ACC112 (cell line): ENCODE results near the gene JMJD8.

Experiments used
- H2AFZ ChIP-seq: fragments of 200-600 bp; sonication (generic); one replicate; pipeline ENCODE4 v1.6.0; 2017; ENCODE audit warnings: antibody characterized with exemption, low read length; ENCODE audit not compliant: unreplicated experiment
- H3K27ac ChIP-seq: fragments of 200-600 bp; sonication (generic); 2 replicates; pipeline ENCODE4 v1.5.1; 2014; ENCODE audit warnings: low read depth, mild to moderate bottlenecking, antibody characterized with exemption, low read length, moderate library complexity
- H3K27me3 ChIP-seq: fragments of 200-600 bp; sonication (generic); 2 replicates; pipeline ENCODE4 v1.6.1; 2014; ENCODE audit warnings: mild to moderate bottlenecking, antibody characterized with exemption, low read length, moderate library complexity, mixed read lengths; ENCODE audit not compliant: insufficient read depth
- H3K36me3 ChIP-seq: fragments of 200-600 bp; sonication (generic); 2 replicates; pipeline ENCODE4 v1.6.1; 2016; ENCODE audit warnings: mild to moderate bottlenecking, antibody characterized with exemption, low read length, moderate library complexity, mixed read lengths; ENCODE audit not compliant: insufficient read depth
- H3K4me1 ChIP-seq: fragments of 200-600 bp; sonication (generic); one replicate; pipeline ENCODE4 v1.6.1; 2016; ENCODE audit warnings: low read length, mixed read lengths; ENCODE audit not compliant: insufficient read depth, unreplicated experiment, control insufficient read depth
- H3K4me3 ChIP-seq: fragments of 200-600 bp; sonication (generic); 2 replicates; pipeline ENCODE4 v1.5.1; 2014; ENCODE audit warnings: mild to moderate bottlenecking, low read depth, low read length
- H3K79me2 ChIP-seq: fragments of 200-600 bp; sonication (generic); one replicate; pipeline ENCODE4 v1.6.0; 2016; ENCODE audit warnings: low read length; ENCODE audit not compliant: control insufficient read depth, unreplicated experiment, insufficient read depth

Gene JMJD8

DNA sequence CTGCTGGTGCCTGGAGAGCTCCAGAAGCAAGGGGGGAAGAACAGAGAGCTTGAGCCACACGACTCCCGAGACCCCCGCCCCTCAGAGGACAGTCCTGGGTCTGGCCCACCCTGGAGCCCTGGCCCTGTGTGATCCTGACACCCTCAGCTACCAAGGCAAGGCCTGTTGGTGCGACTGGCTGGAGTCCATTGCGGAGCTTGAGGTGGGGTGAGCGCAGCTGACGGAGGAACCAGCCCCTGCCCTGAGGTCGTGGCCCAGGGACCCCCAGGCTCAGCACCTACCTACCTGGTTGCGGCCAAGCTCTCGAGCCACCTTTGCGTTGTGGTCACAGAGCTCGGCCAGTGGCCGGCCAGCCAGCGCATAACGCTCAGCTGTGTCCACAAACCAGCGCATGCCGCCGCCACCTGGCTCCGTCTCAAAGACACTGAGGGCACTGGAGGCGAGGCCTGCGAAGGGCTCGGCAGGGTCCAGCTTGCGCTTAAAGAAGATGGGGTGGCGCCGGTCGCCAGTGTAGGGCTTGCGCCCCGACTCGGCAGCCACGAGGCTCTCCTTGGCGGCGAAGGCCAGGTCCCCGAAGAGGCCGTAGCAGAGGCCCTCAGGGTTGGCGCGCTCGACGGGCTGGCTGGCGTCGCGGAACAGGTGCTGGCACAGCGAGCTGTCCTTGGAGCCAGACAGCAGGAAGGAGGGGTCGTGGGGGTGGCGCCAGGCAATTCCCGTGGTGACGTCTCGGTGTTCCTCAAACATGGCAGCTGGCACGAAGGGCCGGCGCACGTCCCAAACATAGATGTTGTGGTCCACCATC, 2.5 kb upstream of the JMJD8 start:
- H3K36me3 ChIP-seq = peaks cover 24% of the 10 kb centered on the region; the same call in 1 of the 2 replicates
- H2AFZ ChIP-seq = no peak overlapping the region
- H3K27me3 ChIP-seq = no peaks in the 10 kb centered on the region
- H3K4me3 ChIP-seq = no peak overlapping the region
- peaks cover 40% of the 10 kb centered on the region for H3K79me2 ChIP-seq
- no peak overlapping the region for H3K27ac ChIP-seq
- peaks cover 23% of the 10 kb centered on the region for H3K4me1 ChIP-seq

- no peak overlapping the region for H2AFZ ChIP-seq
- no peaks in the 10 kb centered on the region for H3K27me3 ChIP-seq
- no peak overlapping the region for H3K27ac ChIP-seq
- no peak overlapping the region for H3K4me3 ChIP-seq
- peaks cover 25% of the 10 kb centered on the region; the same call in 1 of the 2 replicates for H3K36me3 ChIP-seq
- peaks cover 47% of the 10 kb centered on the region for H3K79me2 ChIP-seq
- H3K4me1 ChIP-seq = peaks cover 29% of the 10 kb centered on the region
These were observed 1.8 kb upstream of the JMJD8 start for GRCh38 chr16:685967-686366.

- no peak overlapping the region for H3K27ac ChIP-seq
- H3K79me2 ChIP-seq = peaks cover 53% of the 10 kb centered on the region
- no peak overlapping the region for H2AFZ ChIP-seq
- H3K4me3 ChIP-seq = no peak overlapping the region
- H3K4me1 ChIP-seq = peaks cover 29% of the 10 kb centered on the region
- peaks cover 25% of the 10 kb centered on the region; the same call in 1 of the 2 replicates for H3K36me3 ChIP-seq
- H3K27me3 ChIP-seq = no peaks in the 10 kb centered on the region
These were observed 995 bp upstream of the JMJD8 start for GRCh38 chr16:684961-685696.

DNA sequence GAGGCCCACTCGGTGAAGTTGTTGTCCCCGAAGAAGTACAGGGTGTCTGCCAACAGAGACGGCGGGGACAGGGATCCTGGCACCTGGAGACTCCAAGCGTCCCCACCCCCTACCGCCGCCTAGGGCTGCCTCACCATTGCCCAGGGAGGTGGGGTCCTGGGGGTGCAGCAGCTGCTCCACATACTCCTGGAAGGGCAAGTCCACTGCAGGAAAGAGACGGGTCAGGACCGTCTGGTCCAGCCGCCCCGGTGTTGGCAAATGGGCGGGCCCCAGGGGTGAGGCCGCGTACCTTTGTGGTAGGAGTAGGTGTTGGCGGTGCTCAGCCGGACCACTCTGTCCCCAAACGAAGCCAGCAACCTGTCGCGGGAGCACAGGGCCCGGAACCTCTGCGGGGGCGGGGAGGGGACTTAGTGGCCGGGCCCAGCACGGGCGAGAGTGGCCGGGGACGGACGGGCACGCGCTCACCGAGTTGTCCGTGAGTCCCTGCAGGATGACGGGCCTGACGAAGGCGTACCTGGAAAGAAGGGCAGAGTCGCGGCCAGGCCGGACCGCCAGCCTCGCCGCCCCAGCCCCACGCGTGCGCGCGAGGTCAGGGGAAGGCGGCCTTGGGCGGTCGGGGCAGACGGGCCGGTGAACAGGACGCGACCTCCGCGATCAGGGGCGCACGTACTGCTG, 601 bp downstream of the JMJD8 start:
- Histone ChIP-seq H3K36me3 (peaks cover 25% of the 10 kb centered on the region; the same call in 1 of the 2 replicates), H2AFZ (no peak overlapping the region), H3K4me1 (peaks cover 24% of the 10 kb centered on the region), H3K27me3 (no peaks in the 10 kb centered on the region), H3K4me3 (peak overlapping the region; percentile 92), H3K27ac (peak overlapping the region; percentile 58), H3K79me2 (peaks cover 43% of the 10 kb centered on the region)

DNA sequence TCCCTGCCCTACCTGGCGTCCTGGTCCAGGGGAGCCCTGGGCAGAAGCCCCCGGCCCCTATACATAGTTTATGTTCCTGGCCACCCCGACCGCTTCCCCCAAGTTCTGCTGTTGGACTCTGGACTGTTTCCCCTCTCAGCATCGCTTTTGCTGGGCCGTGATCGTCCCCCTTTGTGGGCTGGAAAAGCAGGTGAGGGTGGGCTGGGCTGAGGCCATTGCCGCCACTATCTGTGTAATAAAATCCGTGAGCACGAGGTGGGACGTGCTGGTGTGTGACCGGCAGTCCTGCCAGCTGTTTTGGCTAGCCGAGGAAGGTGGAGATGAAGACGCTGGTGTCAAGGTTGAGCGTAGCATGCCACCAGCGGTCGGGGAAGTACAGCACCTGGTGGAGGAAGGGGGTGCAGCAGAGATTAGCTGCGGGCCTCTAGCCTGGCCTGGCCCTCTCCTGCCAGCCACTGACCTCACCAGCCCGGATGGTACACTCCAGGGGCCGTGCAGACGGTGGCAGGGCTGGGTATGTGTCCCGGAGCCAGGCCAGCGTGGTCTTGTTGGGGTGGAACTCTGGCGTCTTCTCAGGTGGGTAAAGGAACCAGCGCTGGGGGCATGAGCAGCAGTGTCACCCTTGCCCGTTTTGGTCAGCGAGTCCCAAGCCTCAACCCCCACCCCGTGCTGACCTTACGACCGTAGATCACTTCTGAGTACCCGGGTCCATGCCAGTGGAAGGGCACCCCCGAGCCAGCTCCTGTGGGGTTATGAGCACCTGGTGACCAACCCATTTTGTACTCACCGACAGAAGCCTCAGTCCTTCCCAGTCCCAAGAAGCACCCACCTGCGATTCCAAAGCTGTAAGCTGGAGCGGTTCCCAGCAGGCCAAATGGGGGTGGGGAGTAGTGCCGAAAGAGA, 1.4 kb downstream of the JMJD8 start:
- Histone ChIP-seq H3K79me2 (peaks cover 43% of the 10 kb centered on the region), H3K36me3 (peaks cover 25% of the 10 kb centered on the region; the same call in 1 of the 2 replicates), H2AFZ (no peak overlapping the region), H3K27me3 (no peaks in the 10 kb centered on the region), H3K27ac (no peak overlapping the region), H3K4me3 (peak overlapping the region; percentile 92), H3K4me1 (peaks cover 24% of the 10 kb centered on the region)

GRCh38 chr16:681746-682427, 2.2 kb downstream of the JMJD8 start:
- Histone ChIP-seq H3K4me1 (peaks cover 24% of the 10 kb centered on the region), H3K79me2 (peaks cover 42% of the 10 kb centered on the region), H3K4me3 (peak overlapping the region; percentile 92), H2AFZ (no peak overlapping the region), H3K36me3 (peaks cover 25% of the 10 kb centered on the region; the same call in 1 of the 2 replicates), H3K27me3 (no peaks in the 10 kb centered on the region), H3K27ac (no peak overlapping the region)

- H2AFZ ChIP-seq = peak overlapping the region; percentile 29
- H3K4me3 ChIP-seq = peak overlapping the region; percentile 92
- no peaks in the 10 kb centered on the region for H3K27me3 ChIP-seq
- peaks cover 24% of the 10 kb centered on the region for H3K4me1 ChIP-seq
- H3K79me2 ChIP-seq = peaks cover 42% of the 10 kb centered on the region
- H3K27ac ChIP-seq = peak overlapping the region; percentile 76
- peaks cover 25% of the 10 kb centered on the region; the same call in 1 of the 2 replicates for H3K36me3 ChIP-seq
These were observed 3.0 kb downstream of the JMJD8 start for GRCh38 chr16:680967-681745.

DNA sequence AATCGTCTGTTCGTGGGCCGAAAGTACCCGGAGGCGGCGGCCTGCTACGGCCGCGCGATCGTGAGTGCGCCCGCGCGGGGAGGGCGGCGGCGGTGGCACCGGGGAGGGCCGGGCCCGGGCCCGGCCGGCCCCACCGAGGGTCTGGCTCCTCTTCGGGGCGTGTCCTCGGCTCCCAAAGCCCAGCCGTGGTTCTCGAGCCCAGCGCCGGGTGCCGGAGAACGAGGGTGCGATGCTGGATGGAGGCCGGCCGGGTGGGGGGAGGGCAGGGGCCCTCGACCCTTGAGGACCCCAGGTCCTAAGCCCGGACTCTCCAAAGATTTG, 3.5 kb downstream of the JMJD8 start:
- peak overlapping the region; percentile 29 for H2AFZ ChIP-seq
- no peaks in the 10 kb centered on the region for H3K27me3 ChIP-seq
- H3K36me3 ChIP-seq = peaks cover 23% of the 10 kb centered on the region; the same call in 1 of the 2 replicates
- H3K4me3 ChIP-seq = peak overlapping the region; percentile 92
- peak overlapping the region; percentile 76 for H3K27ac ChIP-seq
- H3K4me1 ChIP-seq = peaks cover 24% of the 10 kb centered on the region
- H3K79me2 ChIP-seq = peaks cover 41% of the 10 kb centered on the region
